AG08396 (cell line): ENCODE data around the gene PITPNC1.

Experiments used
- DNase-seq: peaks from one replicate; pipeline ENCODE4 v3.0.0; 2012; ENCODE audit warnings: low spot score, mixed read lengths

The PITPNC1 gene

GRCh38 chr17:67730731-67731130 lies 353.6 kb downstream of the PITPNC1 start:
- no peak for DNase-seq

- no peak for DNase-seq
These were observed 356.4 kb downstream of the PITPNC1 start for GRCh38 chr17:67733449-67733848.

- DNase-seq, result no peak
These were observed 360.1 kb downstream of the PITPNC1 start for GRCh38 chr17:67737145-67737544.

GRCh38 chr17:67742025-67742424 lies 364.9 kb downstream of the PITPNC1 start:
- DNase-seq, result no peak
